ENCODE measurements around the gene ELN.

DNA sequence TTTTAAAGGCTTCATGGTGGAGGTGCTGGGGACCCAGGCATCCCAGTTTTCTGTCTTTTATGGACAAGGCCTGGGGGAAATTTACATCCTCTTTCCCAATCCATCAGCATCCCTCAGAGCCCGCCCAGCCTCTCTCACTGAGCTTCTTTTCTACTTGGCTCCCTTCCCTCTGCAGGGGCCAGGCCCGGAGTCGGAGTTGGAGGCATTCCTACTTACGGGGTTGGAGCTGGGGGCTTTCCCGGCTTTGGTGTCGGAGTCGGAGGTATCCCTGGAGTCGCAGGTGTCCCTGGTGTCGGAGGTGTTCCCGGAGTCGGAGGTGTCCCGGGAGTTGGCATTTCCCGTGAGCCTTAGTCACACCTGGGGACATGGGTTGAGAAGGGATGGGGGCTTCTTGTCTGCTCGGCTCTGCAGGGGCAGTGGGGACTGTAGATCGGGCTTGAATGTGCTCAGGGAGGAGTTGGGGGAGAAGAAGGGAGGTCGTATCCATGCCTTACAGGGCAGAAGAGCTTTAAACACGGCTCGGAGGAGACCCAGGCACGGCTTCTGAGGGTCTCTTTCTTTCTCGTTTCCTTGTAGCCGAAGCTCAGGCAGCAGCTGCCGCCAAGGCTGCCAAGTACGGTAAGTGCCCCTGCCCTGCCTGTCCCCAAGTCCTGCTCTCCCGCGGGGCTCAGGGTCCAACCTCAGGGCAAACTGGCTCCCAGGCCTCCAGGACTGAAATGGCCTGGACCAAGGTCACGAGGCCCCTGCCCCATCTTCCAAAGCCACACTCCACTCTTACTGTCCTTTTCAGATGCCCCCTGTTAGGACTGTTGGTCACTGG lies 28.3 kb downstream of the ELN start:
- TF ChIP-seq, protein P1, sequence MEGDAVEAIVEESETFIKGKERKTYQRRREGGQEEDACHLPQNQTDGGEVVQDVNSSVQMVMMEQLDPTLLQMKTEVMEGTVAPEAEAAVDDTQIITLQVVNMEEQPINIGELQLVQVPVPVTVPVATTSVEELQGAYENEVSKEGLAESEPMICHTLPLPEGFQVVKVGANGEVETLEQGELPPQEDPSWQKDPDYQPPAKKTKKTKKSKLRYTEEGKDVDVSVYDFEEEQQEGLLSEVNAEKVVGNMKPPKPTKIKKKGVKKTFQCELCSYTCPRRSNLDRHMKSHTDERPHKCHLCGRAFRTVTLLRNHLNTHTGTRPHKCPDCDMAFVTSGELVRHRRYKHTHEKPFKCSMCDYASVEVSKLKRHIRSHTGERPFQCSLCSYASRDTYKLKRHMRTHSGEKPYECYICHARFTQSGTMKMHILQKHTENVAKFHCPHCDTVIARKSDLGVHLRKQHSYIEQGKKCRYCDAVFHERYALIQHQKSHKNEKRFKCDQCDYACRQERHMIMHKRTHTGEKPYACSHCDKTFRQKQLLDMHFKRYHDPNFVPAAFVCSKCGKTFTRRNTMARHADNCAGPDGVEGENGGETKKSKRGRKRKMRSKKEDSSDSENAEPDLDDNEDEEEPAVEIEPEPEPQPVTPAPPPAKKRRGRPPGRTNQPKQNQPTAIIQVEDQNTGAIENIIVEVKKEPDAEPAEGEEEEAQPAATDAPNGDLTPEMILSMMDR (conservative IDR thresholded peaks at IDR 0.05; ENCODE audit: low read depth, low read length) = no peak
- no peak for TF ChIP-seq POLR2A (IDR thresholded peaks at IDR 0.05; ENCODE audit: low read depth, low read length)
- TF ChIP-seq, protein P2, sequence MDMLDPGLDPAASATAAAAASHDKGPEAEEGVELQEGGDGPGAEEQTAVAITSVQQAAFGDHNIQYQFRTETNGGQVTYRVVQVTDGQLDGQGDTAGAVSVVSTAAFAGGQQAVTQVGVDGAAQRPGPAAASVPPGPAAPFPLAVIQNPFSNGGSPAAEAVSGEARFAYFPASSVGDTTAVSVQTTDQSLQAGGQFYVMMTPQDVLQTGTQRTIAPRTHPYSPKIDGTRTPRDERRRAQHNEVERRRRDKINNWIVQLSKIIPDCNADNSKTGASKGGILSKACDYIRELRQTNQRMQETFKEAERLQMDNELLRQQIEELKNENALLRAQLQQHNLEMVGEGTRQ (IDR thresholded peaks at IDR 0.05; ENCODE audit: low read depth, low read length) = no peak
- TF ChIP-seq SMC3 (IDR thresholded peaks at IDR 0.05; ENCODE audit: low read depth, low read length) = no peak

Data from IMR-90 (cell line).